Colonic mucosa (tissue), 4 donors: ENCODE results near the gene TPP1. TPM values are rescaled to one million over a fixed set of nuclear protein-coding genes. Genes with fewer than 3 reads are reported as not detected.

ENCODE experiments used
- DNase-seq: peaks from one replicate; pipeline ENCODE4 v3.0.0-alpha.2; 2020
- H3K27ac ChIP-seq: fragments of 200-600 bp; one replicate; pipeline ENCODE4 v1.8.0; 2021
- H3K27me3 ChIP-seq: fragments of 200-600 bp; one replicate; pipeline ENCODE4 v1.8.0; 2021
- H3K36me3 ChIP-seq: fragments of 200-600 bp; one replicate; pipeline ENCODE4 v1.8.0; 2021
- H3K4me1 ChIP-seq: fragments of 200-600 bp; one replicate; pipeline ENCODE4 v1.8.0; 2021; ENCODE audit warnings: mild to moderate bottlenecking
- H3K4me3 ChIP-seq: fragments of 200-600 bp; one replicate; pipeline ENCODE4 v1.8.0; 2021
- H3K9ac ChIP-seq, 2 donors: one replicate each; pipeline ENCODE4 v1.7.0; 2013; ENCODE audit warnings: control low read depth in 2 of 2, low read depth in 2 of 2, low read length in 2 of 2
- H3K9me3 ChIP-seq: fragments of 200-600 bp; one replicate; pipeline ENCODE4 v1.8.0; 2021
- CTCF ChIP-seq: fragments of 200-600 bp; IDR thresholded peaks from one replicate; pipeline ENCODE4 v1.8.0; 2022; ENCODE audit warnings: antibody characterized with exemption, mild to moderate bottlenecking
- intact Hi-C: fragments of 100-400 bp; cut with DNase I; formaldehyde crosslinking; loops from one replicate; pipeline ENCODE4 v1.14.1; 2022
- total RNA-seq, 2 donors: library from RNA; stranded (reverse); fragmentation: NEBNext Ultra II Directional in 1 of 2; extraction: Animal tissue kit (Norgen Biotek cat#: 25700) in 1 of 2; gene quantifications; one replicate each; pipeline ENCODE4 v1.2.1, GENCODE V29; 2021
- donor health status: healthy.
- donor health status: DM: no; HTN: no; CAD: no.
- donor health status: DM: no; HTN: no; CAD: no.

Gene TPP1
- total RNA-seq, 2 donors from 2014 or later = 83.4 to 123 TPM

- Histone ChIP-seq H3K4me3 (peak overlapping the region; percentile 77), H3K27me3 (no peaks in the 10 kb centered on the region), H3K27ac (peak overlapping the region; percentile 89), H3K36me3 (peaks cover 25% of the 10 kb centered on the region), H3K4me1 (peaks cover 18% of the 10 kb centered on the region), H3K9ac (peak overlapping the region; percentile 83 to 86), H3K9me3 (no peaks in the 10 kb centered on the region)
- no peak for TF ChIP-seq CTCF
- DNase-seq = peak; percentile 66
- intact Hi-C loops = loop anchor here (5.0 to 10.0 kb wide), 3 partner anchors 63 to 129 kb away; partner anchors contain the start of genes MRPL17 and TRIM3
Observed at GRCh38 chr11:6604081-6604626, 15.1 kb downstream of the TPP1 start.

GRCh38 chr11:6603287-6604080 lies 15.7 kb downstream of the TPP1 start, which contains the start of the genes ILK and RRP8:
TSS of gene ILK (plus strand) at chr11:6603774. CDS start at chr11:6604272, 498 bp downstream.
TSS of gene RRP8 (minus strand) at chr11:6603616. CDS start at chr11:6603502, 114 bp downstream.
- H3K27me3 ChIP-seq = no peaks in the 10 kb centered on the region
- peaks cover 18% of the 10 kb centered on the region for H3K4me1 ChIP-seq
- no peaks in the 10 kb centered on the region for H3K9me3 ChIP-seq
- peaks cover 24% of the 10 kb centered on the region for H3K36me3 ChIP-seq
- peak within 1 kb of the TSS; percentile 83 to 86 for H3K9ac ChIP-seq
- intact Hi-C loops = loop anchor here (5.0 to 10.0 kb wide), 3 partner anchors 64 to 129 kb away; partner anchors contain the start of genes MRPL17 and TRIM3
- peak within 1 kb of the TSS; percentile 89 for H3K27ac ChIP-seq
- DNase-seq = peak; percentile 93
- H3K4me3 ChIP-seq = peak within 1 kb of the TSS; percentile 77
- TF ChIP-seq CTCF = no peak

- H3K4me1 ChIP-seq = peaks cover 14% of the 10 kb centered on the region
- no peak overlapping the region for H3K27ac ChIP-seq
- DNase-seq = peak; percentile 17
- intact Hi-C loops = loop anchor here (5.0 to 10.0 kb wide), 3 partner anchors 65 to 128 kb away; partner anchors contain the start of genes MRPL17 and TRIM3
- H3K36me3 ChIP-seq = peaks cover 18% of the 10 kb centered on the region
- no peak for TF ChIP-seq CTCF
- peak overlapping the region; percentile 77 for H3K4me3 ChIP-seq
- H3K27me3 ChIP-seq = no peaks in the 10 kb centered on the region
- H3K9ac ChIP-seq = peak overlapping the region; percentile 83 to 86
- no peaks in the 10 kb centered on the region for H3K9me3 ChIP-seq
Observed at GRCh38 chr11:6602096-6602940, 16.9 kb downstream of the TPP1 start.

GRCh38 chr11:6601041-6601461 lies 18.2 kb downstream of the TPP1 start:
- no peaks in the 10 kb centered on the region for H3K9me3 ChIP-seq
- no peak for TF ChIP-seq CTCF
- intact Hi-C loops = loop anchor here (5.0 to 10.0 kb wide), 3 partner anchors 66 to 126 kb away; partner anchors contain the start of genes MRPL17 and TRIM3
- no peak overlapping the region for H3K27ac ChIP-seq
- H3K4me1 ChIP-seq = peaks cover 3% of the 10 kb centered on the region
- no peak overlapping the region for H3K9ac ChIP-seq
- peaks cover 18% of the 10 kb centered on the region for H3K36me3 ChIP-seq
- H3K4me3 ChIP-seq = no peak overlapping the region
- DNase-seq = peak; percentile 16
- no peaks in the 10 kb centered on the region for H3K27me3 ChIP-seq
